OCI-LY1 (cell line): ENCODE measurements around the gene RBM47.

Experiments used
- H2AFZ ChIP-seq: fragments of 200-600 bp; sonication (generic), shearing (Covaris generic); 2 replicates; pipeline ENCODE4 v1.6.0; 2014; ENCODE audit warnings: antibody characterized with exemption, mild to moderate bottlenecking, low read length
- H3F3A ChIP-seq: fragments of 200-600 bp; sonication (generic), shearing (Covaris generic); 2 replicates; pipeline ENCODE4 v1.6.0; 2014; ENCODE audit warnings: mild to moderate bottlenecking, antibody characterized with exemption, low read length, moderate library complexity; ENCODE audit not compliant: insufficient read depth
- H3K27ac ChIP-seq: fragments of 200-600 bp; sonication (generic); 2 replicates; pipeline ENCODE4 v1.5.1; 2014; ENCODE audit warnings: low read length, mixed run types, mild to moderate bottlenecking, low read depth; ENCODE audit not compliant: poor library complexity, severe bottlenecking
- H3K27me3 ChIP-seq: fragments of 200-600 bp; sonication (generic); 2 replicates; pipeline ENCODE4 v1.6.0; 2014; ENCODE audit warnings: antibody characterized with exemption, mild to moderate bottlenecking, low read length, moderate library complexity; ENCODE audit not compliant: insufficient read depth
- H3K36me3 ChIP-seq: fragments of 200-600 bp; sonication (generic); 2 replicates; pipeline ENCODE4 v1.6.1; 2014; ENCODE audit warnings: mild to moderate bottlenecking, antibody characterized with exemption, low read length, moderate library complexity, mixed read lengths; ENCODE audit not compliant: insufficient read depth
- H3K4me1 ChIP-seq: fragments of 200-600 bp; sonication (generic); 2 replicates; pipeline ENCODE4 v1.5.1; 2014; ENCODE audit warnings: mild to moderate bottlenecking, low read length, moderate library complexity; ENCODE audit not compliant: insufficient read depth, severe bottlenecking
- H3K4me2 ChIP-seq: fragments of 200-600 bp; sonication (generic), shearing (Covaris generic); 2 replicates; pipeline ENCODE4 v1.6.1; 2014; ENCODE audit warnings: low read length
- H3K4me3 ChIP-seq: fragments of 200-600 bp; sonication (generic); 2 replicates; pipeline ENCODE4 v1.5.1; 2014; ENCODE audit warnings: low read length, low read depth, mild to moderate bottlenecking, mixed read lengths; ENCODE audit not compliant: poor library complexity, severe bottlenecking
- H3K79me2 ChIP-seq: fragments of 200-600 bp; shearing (Covaris generic); 2 replicates; pipeline ENCODE4 v1.6.1; 2016; ENCODE audit warnings: mixed run types, low read length, mixed read lengths; ENCODE audit not compliant: insufficient read depth
- H3K9ac ChIP-seq: fragments of 200-600 bp; sonication (generic), shearing (Covaris generic); 2 replicates; pipeline ENCODE4 v1.6.1; 2014; ENCODE audit warnings: mild to moderate bottlenecking, low read length, mixed read lengths
- H3K9me2 ChIP-seq: fragments of 200-600 bp; sonication (generic), shearing (Covaris generic); 2 replicates; pipeline ENCODE4 v1.6.1; 2014; ENCODE audit warnings: low read depth, mild to moderate bottlenecking, low read length, mixed read lengths
- H3K9me3 ChIP-seq: fragments of 200-600 bp; shearing (Covaris generic); 2 replicates; pipeline ENCODE4 v1.6.1; 2014; ENCODE audit warnings: low read length, mixed read lengths
- H4K20me1 ChIP-seq: fragments of 200-600 bp; sonication (generic), shearing (Covaris generic); 2 replicates; pipeline ENCODE4 v1.6.0; 2016; ENCODE audit warnings: mild to moderate bottlenecking, low read length; ENCODE audit not compliant: insufficient read depth
- CTCF ChIP-seq: fragments of 200-600 bp; sonication (generic), shearing (Covaris generic); IDR thresholded peaks from 2 replicates; pipeline ENCODE4 v1.5.1; 2017; ENCODE audit warnings: mild to moderate bottlenecking, antibody characterized with exemption, low read length, moderate library complexity, mixed read lengths
- EZH2 ChIP-seq: fragments of 200-600 bp; sonication (generic), shearing (Covaris generic); IDR thresholded peaks from 2 replicates; pipeline ENCODE4 v1.8.0; 2017; ENCODE audit warnings: borderline replicate concordance, mixed run types, mild to moderate bottlenecking, antibody characterized with exemption, low read length, moderate library complexity, mixed read lengths

Gene RBM47

GRCh38 chr4:40621592-40622512 is 7.8 kb downstream of the RBM47 start:
- H3K27me3 ChIP-seq = 0 out of 2 replicates have a peak, but pooled peaks cover 4% of the 10 kb centered on the region
- no peak overlapping the region for H3K4me2 ChIP-seq
- H3K79me2 ChIP-seq = no peaks in the 10 kb centered on the region
- no peaks in the 10 kb centered on the region for H3K9me3 ChIP-seq
- no peaks in the 10 kb centered on the region for H3K36me3 ChIP-seq
- H3K27ac ChIP-seq = no peak overlapping the region
- H3K4me3 ChIP-seq = no peak overlapping the region
- H3K9me2 ChIP-seq = no peaks in the 10 kb centered on the region
- TF ChIP-seq EZH2 (no peak), CTCF (no peak)
- peaks cover 5% of the 10 kb centered on the region for H3K4me1 ChIP-seq
- H4K20me1 ChIP-seq = no peaks in the 10 kb centered on the region
- no peak overlapping the region for H3K9ac ChIP-seq
- H3F3A ChIP-seq = no peaks in the 10 kb centered on the region
- no peak overlapping the region for H2AFZ ChIP-seq

DNA sequence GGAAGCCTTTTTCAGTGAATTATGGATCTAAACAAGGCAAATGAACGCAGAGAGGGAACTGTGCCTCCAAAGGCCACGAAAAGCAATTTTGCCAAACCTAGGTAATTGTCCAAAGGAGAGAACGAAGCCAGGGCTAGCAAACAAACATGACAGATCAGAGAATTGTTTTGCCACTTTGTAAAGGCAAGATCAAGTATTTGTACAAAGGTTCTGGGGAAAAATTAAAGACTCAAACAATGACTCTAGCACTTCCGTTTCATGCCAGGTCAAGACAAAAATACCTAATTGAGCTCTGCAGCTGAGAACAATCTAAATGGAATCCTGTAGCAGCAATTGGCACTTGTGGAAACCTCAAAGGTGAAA is 8.5 kb downstream of the RBM47 start:
- no peaks in the 10 kb centered on the region for H3K9me2 ChIP-seq

GRCh38 chr4:40619600-40619999 is 10.1 kb downstream of the RBM47 start:
- no peak overlapping the region for H3K4me3 ChIP-seq
- no peaks in the 10 kb centered on the region for H3K36me3 ChIP-seq
- no peak overlapping the region for H3K4me2 ChIP-seq
- no peaks in the 10 kb centered on the region for H3K27me3 ChIP-seq
- H3K9me3 ChIP-seq = no peaks in the 10 kb centered on the region
- no peaks in the 10 kb centered on the region for H3F3A ChIP-seq
- H3K9me2 ChIP-seq = no peaks in the 10 kb centered on the region
- no peak overlapping the region for H3K27ac ChIP-seq
- H4K20me1 ChIP-seq = no peaks in the 10 kb centered on the region
- H3K4me1 ChIP-seq = peaks cover 5% of the 10 kb centered on the region
- H3K9ac ChIP-seq = no peak overlapping the region
- TF ChIP-seq CTCF (no peak), EZH2 (no peak)
- no peak overlapping the region for H2AFZ ChIP-seq
- H3K79me2 ChIP-seq = no peaks in the 10 kb centered on the region

More for the DNA sequence above, 8.5 kb downstream of the RBM47 start:
- Histone ChIP-seq H3K9ac (no peak overlapping the region), H2AFZ (no peak overlapping the region), H3K79me2 (no peaks in the 10 kb centered on the region), H3F3A (no peaks in the 10 kb centered on the region), H3K27me3 (0 out of 2 replicates have a peak, but pooled peaks cover 4% of the 10 kb centered on the region), H3K9me3 (no peaks in the 10 kb centered on the region), H4K20me1 (no peaks in the 10 kb centered on the region), H3K4me1 (peaks cover 5% of the 10 kb centered on the region), H3K4me3 (no peak overlapping the region), H3K27ac (no peak overlapping the region), H3K4me2 (no peak overlapping the region), H3K36me3 (no peaks in the 10 kb centered on the region)
- TF ChIP-seq EZH2 = no peak
